ENCODE data around the gene APOBEC3A.

GRCh38 chr22:38938221-38938620 is 19.2 kb upstream of the APOBEC3A start:
- no peak for TF ChIP-seq POLR2AphosphoS5 (IDR thresholded peaks at IDR 0.05; ENCODE audit: low read depth, low read length)
- TF ChIP-seq IRF3 (IDR thresholded peaks at IDR 0.05; ENCODE audit: low read depth, low read length), result no peak
- no peak for TF ChIP-seq TEAD4 (IDR thresholded peaks at IDR 0.05; ENCODE audit: borderline replicate concordance, insufficient read depth)
